ENCODE results near the gene PTOV1.

PTOV1 gene

DNA sequence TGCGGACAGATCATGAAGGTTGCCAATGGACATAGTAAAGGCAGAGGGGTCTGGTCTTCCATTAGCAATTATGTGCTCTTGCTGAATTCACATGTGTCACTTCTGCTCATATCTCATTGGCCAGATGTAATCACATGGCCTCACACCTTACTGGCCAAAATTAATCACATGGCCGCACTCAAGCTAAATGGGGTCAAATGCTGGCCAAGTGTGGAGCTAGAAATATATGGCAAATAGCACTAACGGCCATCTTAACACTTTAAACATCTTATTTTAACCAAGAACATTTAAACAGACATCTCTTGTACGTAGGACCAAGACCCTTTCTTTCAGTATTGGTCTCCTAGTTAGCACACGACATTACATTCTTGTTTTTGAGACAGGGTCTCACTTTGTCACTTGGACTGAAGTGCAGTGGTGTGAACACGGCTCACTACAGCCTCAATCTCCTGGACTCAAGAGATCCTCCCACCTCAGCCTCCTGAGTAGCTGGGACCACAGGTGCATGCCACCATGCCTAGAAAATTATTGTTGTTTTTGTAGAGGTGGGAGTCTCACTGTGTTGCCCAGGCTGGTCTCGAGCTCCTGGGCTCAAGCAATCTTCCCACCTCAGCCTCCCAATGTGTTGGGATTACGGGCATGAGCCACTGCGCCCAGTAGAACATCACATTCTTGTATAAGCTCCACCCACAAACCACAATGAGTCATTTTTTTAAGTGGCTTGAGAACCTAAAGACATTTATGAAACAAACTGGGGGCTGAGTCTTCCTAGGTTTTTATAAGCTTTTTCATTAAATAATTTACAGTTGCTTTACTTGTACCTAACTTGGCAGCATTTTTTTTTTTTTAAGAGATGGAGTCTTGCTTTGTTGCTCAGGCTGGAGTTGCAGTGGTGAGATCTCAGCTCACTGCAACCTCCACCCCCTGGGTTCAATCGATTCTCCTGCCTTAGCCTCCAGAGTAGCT, 2.9 kb upstream of the PTOV1 start (continued):
- TF ChIP-seq ZNF777 (tag by site-specific recombination; IDR thresholded peaks at IDR 0.05; ENCODE audit: borderline replicate concordance) (no peak), ZNF223 (tag by site-specific recombination; IDR thresholded peaks at IDR 0.05) (no peak), ZBTB21 (tag by site-specific recombination; IDR thresholded peaks at IDR 0.05) (no peak), ZNF266 (tag by site-specific recombination; IDR thresholded peaks at IDR 0.05; ENCODE audit: low read depth) (no peak), SP2 (tag by site-specific recombination; IDR thresholded peaks at IDR 0.05) (no peak), ZSCAN18 (tag by site-specific recombination; IDR thresholded peaks at IDR 0.05) (no peak), TCF7L2 (IDR thresholded peaks at IDR 0.05; ENCODE audit: borderline replicate concordance, low read depth, low read length) (no peak), ZNF610 (tag by site-specific recombination; IDR thresholded peaks at IDR 0.05; ENCODE audit: borderline replicate concordance) (no peak), ZNF600 (tag by site-specific recombination; IDR thresholded peaks at IDR 0.05) (no peak), ZSCAN30 (tag by site-specific recombination; IDR thresholded peaks at IDR 0.05) (no peak), ZSCAN23 (tag by site-specific recombination; IDR thresholded peaks at IDR 0.05) (no peak), ZNF335 (tag by site-specific recombination; conservative IDR thresholded peaks at IDR 0.05) (peak; percentile 23; the same call in 1 of the 2 replicates), ZNF585B (tag by site-specific recombination; IDR thresholded peaks at IDR 0.05) (no peak), ZBTB8A (tag by site-specific recombination; IDR thresholded peaks at IDR 0.05) (peak; percentile 77), ZFHX2 (tag by site-specific recombination; conservative IDR thresholded peaks at IDR 0.05) (peak; percentile 45), ZNF792 (tag by site-specific recombination; IDR thresholded peaks at IDR 0.05) (no peak), KLF9 (tag by site-specific recombination; IDR thresholded peaks at IDR 0.05; ENCODE audit: low read depth) (no peak), ZNF169 (tag by site-specific recombination; IDR thresholded peaks at IDR 0.05) (no peak), ZXDB (tag by site-specific recombination; IDR thresholded peaks at IDR 0.05) (no peak), ZNF423 (tag by site-specific recombination; IDR thresholded peaks at IDR 0.05) (no peak), ZNF24 (tag by site-specific recombination; IDR thresholded peaks at IDR 0.05) (no peak), ZFP69B (tag by site-specific recombination; IDR thresholded peaks at IDR 0.05) (no peak), ZNF184 (tag by site-specific recombination; IDR thresholded peaks at IDR 0.05) (no peak), REPIN1 (tag by site-specific recombination; IDR thresholded peaks at IDR 0.05; ENCODE audit: low read depth) (peak; percentile 12; the same call in 1 of the 2 replicates), ZNF48 (tag by site-specific recombination; IDR thresholded peaks at IDR 0.05) (no peak), OSR2 (tag by site-specific recombination; IDR thresholded peaks at IDR 0.05) (peak; percentile 44; the same call in 1 of the 2 replicates)
- TF ChIP-seq, protein P1, sequence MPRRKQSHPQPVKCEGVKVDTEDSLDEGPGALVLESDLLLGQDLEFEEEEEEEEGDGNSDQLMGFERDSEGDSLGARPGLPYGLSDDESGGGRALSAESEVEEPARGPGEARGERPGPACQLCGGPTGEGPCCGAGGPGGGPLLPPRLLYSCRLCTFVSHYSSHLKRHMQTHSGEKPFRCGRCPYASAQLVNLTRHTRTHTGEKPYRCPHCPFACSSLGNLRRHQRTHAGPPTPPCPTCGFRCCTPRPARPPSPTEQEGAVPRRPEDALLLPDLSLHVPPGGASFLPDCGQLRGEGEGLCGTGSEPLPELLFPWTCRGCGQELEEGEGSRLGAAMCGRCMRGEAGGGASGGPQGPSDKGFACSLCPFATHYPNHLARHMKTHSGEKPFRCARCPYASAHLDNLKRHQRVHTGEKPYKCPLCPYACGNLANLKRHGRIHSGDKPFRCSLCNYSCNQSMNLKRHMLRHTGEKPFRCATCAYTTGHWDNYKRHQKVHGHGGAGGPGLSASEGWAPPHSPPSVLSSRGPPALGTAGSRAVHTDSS (tag by site-specific recombination; IDR thresholded peaks at IDR 0.05): no peak
- TF ChIP-seq, protein P2, sequence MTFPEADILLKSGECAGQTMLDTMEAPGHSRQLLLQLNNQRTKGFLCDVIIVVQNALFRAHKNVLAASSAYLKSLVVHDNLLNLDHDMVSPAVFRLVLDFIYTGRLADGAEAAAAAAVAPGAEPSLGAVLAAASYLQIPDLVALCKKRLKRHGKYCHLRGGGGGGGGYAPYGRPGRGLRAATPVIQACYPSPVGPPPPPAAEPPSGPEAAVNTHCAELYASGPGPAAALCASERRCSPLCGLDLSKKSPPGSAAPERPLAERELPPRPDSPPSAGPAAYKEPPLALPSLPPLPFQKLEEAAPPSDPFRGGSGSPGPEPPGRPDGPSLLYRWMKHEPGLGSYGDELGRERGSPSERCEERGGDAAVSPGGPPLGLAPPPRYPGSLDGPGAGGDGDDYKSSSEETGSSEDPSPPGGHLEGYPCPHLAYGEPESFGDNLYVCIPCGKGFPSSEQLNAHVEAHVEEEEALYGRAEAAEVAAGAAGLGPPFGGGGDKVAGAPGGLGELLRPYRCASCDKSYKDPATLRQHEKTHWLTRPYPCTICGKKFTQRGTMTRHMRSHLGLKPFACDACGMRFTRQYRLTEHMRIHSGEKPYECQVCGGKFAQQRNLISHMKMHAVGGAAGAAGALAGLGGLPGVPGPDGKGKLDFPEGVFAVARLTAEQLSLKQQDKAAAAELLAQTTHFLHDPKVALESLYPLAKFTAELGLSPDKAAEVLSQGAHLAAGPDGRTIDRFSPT (tag by site-specific recombination; IDR thresholded peaks at IDR 0.05): peak; percentile 33; the same call in 1 of the 2 replicates
- TF ChIP-seq, protein P3, sequence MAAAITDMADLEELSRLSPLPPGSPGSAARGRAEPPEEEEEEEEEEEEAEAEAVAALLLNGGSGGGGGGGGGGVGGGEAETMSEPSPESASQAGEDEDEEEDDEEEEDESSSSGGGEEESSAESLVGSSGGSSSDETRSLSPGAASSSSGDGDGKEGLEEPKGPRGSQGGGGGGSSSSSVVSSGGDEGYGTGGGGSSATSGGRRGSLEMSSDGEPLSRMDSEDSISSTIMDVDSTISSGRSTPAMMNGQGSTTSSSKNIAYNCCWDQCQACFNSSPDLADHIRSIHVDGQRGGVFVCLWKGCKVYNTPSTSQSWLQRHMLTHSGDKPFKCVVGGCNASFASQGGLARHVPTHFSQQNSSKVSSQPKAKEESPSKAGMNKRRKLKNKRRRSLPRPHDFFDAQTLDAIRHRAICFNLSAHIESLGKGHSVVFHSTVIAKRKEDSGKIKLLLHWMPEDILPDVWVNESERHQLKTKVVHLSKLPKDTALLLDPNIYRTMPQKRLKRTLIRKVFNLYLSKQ (tag by site-specific recombination; IDR thresholded peaks at IDR 0.05; ENCODE audit: borderline replicate concordance): no peak
- TF ChIP-seq, protein P4, sequence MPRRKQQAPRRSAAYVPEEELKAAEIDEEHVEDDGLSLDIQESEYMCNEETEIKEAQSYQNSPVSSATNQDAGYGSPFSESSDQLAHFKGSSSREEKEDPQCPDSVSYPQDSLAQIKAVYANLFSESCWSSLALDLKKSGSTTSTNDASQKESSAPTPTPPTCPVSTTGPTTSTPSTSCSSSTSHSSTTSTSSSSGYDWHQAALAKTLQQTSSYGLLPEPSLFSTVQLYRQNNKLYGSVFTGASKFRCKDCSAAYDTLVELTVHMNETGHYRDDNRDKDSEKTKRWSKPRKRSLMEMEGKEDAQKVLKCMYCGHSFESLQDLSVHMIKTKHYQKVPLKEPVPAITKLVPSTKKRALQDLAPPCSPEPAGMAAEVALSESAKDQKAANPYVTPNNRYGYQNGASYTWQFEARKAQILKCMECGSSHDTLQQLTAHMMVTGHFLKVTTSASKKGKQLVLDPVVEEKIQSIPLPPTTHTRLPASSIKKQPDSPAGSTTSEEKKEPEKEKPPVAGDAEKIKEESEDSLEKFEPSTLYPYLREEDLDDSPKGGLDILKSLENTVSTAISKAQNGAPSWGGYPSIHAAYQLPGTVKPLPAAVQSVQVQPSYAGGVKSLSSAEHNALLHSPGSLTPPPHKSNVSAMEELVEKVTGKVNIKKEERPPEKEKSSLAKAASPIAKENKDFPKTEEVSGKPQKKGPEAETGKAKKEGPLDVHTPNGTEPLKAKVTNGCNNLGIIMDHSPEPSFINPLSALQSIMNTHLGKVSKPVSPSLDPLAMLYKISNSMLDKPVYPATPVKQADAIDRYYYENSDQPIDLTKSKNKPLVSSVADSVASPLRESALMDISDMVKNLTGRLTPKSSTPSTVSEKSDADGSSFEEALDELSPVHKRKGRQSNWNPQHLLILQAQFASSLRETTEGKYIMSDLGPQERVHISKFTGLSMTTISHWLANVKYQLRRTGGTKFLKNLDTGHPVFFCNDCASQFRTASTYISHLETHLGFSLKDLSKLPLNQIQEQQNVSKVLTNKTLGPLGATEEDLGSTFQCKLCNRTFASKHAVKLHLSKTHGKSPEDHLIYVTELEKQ (tag by site-specific recombination; IDR thresholded peaks at IDR 0.05; ENCODE audit: borderline replicate concordance): no peak

Data from HEK293 (cell line).